Measurements from ENCODE around the gene ABCG1. TPM values are rescaled to one million over a fixed set of nuclear protein-coding genes. Genes with fewer than 3 reads are reported as not detected.
A peak's percentile ranks its signal among the peaks of the same experiment; 100 is the strongest.

ABCG1 gene
- total and polyA plus RNA-seq, 8 donors = 3.1 to 65.9 (median 15.6) TPM

- WGBS, 5 donors = 75 to 97% (median 78%) methylated on average over 11 to 16 of the region's 16 CpGs
- Histone ChIP-seq H3K27ac (no peak overlapping the region), H3K27me3 (peaks cover 0 to 41% (median 0%) of the 10 kb centered on the region in 3 donors), H3K4me3 (no peak overlapping the region), H3K4me1 (peaks cover 9 to 33% (median 24%) of the 10 kb centered on the region in 4 donors), H3K36me3 (no peaks in the 10 kb centered on the region), H3K9me3 (no peaks in the 10 kb centered on the region)
- TF ChIP-seq CTCF (IDR thresholded peaks at IDR 0.05) (no peak), POLR2AphosphoS5 (IDR thresholded peaks at IDR 0.05) (no peak), POLR2A (IDR thresholded peaks at IDR 0.05) (no peak), EP300 (IDR thresholded peaks at IDR 0.05) (no peak)
- intact Hi-C loops (cut with DNase I; ENCODE audit: low total_unique reads) = no loop called here
- DNase-seq = peak in 1 of 2 donors; percentile 90
Measured at GRCh38 chr21:42316891-42317290, 98.0 kb downstream of the ABCG1 start.

- intact Hi-C loops (cut with DNase I; ENCODE audit: low total_unique reads) = no loop called here
- Histone ChIP-seq H3K4me3 (no peak overlapping the region), H3K4me1 (peaks cover 9 to 33% (median 24%) of the 10 kb centered on the region in 4 donors), H3K27ac (no peak overlapping the region), H3K9me3 (no peaks in the 10 kb centered on the region), H3K27me3 (peaks cover 0 to 37% (median 0%) of the 10 kb centered on the region in 3 donors), H3K36me3 (no peaks in the 10 kb centered on the region)
- no peak for TF ChIP-seq POLR2A (IDR thresholded peaks at IDR 0.05)
- no peak for TF ChIP-seq POLR2AphosphoS5 (IDR thresholded peaks at IDR 0.05)
- TF ChIP-seq CTCF (IDR thresholded peaks at IDR 0.05) = no peak
- peak in 1 of 2 donors; percentile 64 for DNase-seq
- WGBS, 5 donors = 62 to 72% (median 67%) methylated on average over 6 to 8 of the region's 8 CpGs
Measured at GRCh38 chr21:42317341-42317741, 98.4 kb downstream of the ABCG1 start.

DNA sequence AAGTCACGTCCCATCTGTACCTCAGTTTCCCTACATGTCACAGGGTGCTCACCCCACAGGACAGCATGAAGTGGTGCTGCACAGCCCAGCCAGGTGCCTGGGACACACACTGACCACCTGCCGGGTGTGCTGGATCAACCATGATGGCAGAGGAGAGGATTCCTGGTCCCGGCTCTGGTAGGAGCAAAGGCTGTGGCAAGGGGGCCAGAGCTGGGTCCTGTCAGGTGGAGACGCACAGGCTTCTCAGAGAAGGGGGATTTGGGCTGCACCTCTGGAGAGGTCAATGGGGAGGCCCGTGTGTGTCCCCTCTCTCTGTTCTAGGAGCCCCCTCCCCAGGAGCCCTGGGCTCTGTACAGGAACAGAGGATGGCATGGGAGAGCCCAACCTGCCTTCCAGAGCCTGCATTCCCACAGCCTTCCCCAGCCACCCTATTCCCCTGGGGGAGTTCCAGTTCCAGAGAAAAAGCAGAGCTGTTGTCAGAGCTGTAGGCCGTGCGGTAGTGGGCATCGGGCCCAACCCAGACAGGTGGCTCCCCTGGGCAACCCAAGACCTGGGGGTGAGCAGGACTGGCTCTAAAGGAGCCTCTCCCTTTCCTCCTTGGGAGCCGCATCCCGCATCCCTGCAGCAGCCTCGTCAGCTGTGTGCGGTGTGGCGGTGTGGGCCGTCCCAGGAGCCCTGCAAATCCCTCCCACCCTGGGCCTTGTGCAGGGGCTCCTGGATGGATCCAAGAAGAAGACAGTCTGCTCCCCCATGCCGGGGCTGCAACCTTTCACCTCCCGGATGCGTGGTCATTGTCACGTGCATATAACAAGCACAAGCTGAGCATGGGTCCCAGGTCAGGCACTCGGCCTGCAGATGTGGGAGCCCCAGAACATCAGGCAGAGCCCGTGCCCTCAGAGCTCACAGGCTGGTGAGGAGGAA is 99.1 kb downstream of the ABCG1 start:
- no peaks in the 10 kb centered on the region for H3K36me3 ChIP-seq
- DNase-seq = no peak
- peaks cover 0 to 38% (median 0%) of the 10 kb centered on the region in 3 donors for H3K27me3 ChIP-seq
- no peak overlapping the region for H3K27ac ChIP-seq
- intact Hi-C loops (cut with DNase I; ENCODE audit: low total_unique reads) = no loop called here
- no peaks in the 10 kb centered on the region for H3K9me3 ChIP-seq
- TF ChIP-seq EP300 (IDR thresholded peaks at IDR 0.05) (no peak), CTCF (IDR thresholded peaks at IDR 0.05) (no peak), POLR2AphosphoS5 (IDR thresholded peaks at IDR 0.05) (no peak)
- H3K4me3 ChIP-seq = no peak overlapping the region
- 83 to 93% (median 87%) methylated on average over 16 to 20 of the region's 20 CpGs for WGBS, 5 donors
- H3K4me1 ChIP-seq = peaks cover 9 to 30% (median 24%) of the 10 kb centered on the region in 4 donors

- Histone ChIP-seq H3K27me3 (peaks cover 0 to 41% (median 0%) of the 10 kb centered on the region in 3 donors), H3K4me3 (no peak overlapping the region), H3K4me1 (peaks cover 9 to 19% (median 13%) of the 10 kb centered on the region in 4 donors), H3K36me3 (no peaks in the 10 kb centered on the region), H3K9me3 (no peaks in the 10 kb centered on the region), H3K27ac (no peak overlapping the region)
- no peak for DNase-seq
- no peak for TF ChIP-seq POLR2AphosphoS5 (IDR thresholded peaks at IDR 0.05)
- no peak for TF ChIP-seq CTCF (IDR thresholded peaks at IDR 0.05)
- no peak for TF ChIP-seq POLR2A (IDR thresholded peaks at IDR 0.05)
- TF ChIP-seq EP300 (IDR thresholded peaks at IDR 0.05) = no peak
- WGBS, 5 donors = 42 to 67% (median 60%) methylated on average over 8 to 10 of the region's 10 CpGs
- intact Hi-C loops (cut with DNase I; ENCODE audit: low total_unique reads) = no loop called here
Measured at GRCh38 chr21:42319376-42319775, 100.4 kb downstream of the ABCG1 start.

Data from stomach (tissue), 9 donors.